Mesenchymal stem cell (in vitro differentiated cells and primary cell): ENCODE measurements around the gene DDN.

Source experiments
- DNase-seq: peaks from one replicate; pipeline ENCODE4 v3.0.0-alpha.2; 2013
- H2AFZ ChIP-seq: one replicate; pipeline ENCODE4 v1.6.1; 2013; ENCODE audit warnings: low read depth, mild to moderate bottlenecking, control low read depth, inconsistent platforms, low read length, moderate library complexity
- H2AK5ac ChIP-seq: 2 replicates; pipeline ENCODE4 v1.6.1; 2013; ENCODE audit warnings: low read length, moderate library complexity, mild to moderate bottlenecking, inconsistent platforms; ENCODE audit not compliant: severe bottlenecking
- H2BK120ac ChIP-seq: one replicate; pipeline ENCODE4 v1.6.1; 2013; ENCODE audit warnings: low read depth, mild to moderate bottlenecking, inconsistent platforms, low read length, moderate library complexity
- H2BK12ac ChIP-seq, 2 experiments: one replicate each; pipeline ENCODE4 v1.6.1; 2013; ENCODE audit warnings: inconsistent platforms in 2 of 2, low read length in 2 of 2, mild to moderate bottlenecking in 2 of 2, moderate library complexity in 2 of 2, control low read depth in 1 of 2
- H2BK15ac ChIP-seq: one replicate; pipeline ENCODE4 v1.6.1; 2013; ENCODE audit warnings: mild to moderate bottlenecking, low read depth, inconsistent platforms; ENCODE audit not compliant: poor library complexity, severe bottlenecking
- H2BK5ac ChIP-seq: 2 replicates; pipeline ENCODE4 v1.6.1; 2013; ENCODE audit warnings: low read depth, mild to moderate bottlenecking, low read length, control low read depth, inconsistent platforms; ENCODE audit not compliant: poor library complexity, severe bottlenecking
- H3K14ac ChIP-seq, 2 experiments: one replicate each; pipeline ENCODE4 v1.6.1; 2013; ENCODE audit warnings: inconsistent platforms in 2 of 2, low read length in 2 of 2, control low read depth in 1 of 2, mild to moderate bottlenecking in 1 of 2, moderate library complexity in 1 of 2
- H3K18ac ChIP-seq, 2 experiments: one replicate each; pipeline ENCODE4 v1.6.1; 2013; ENCODE audit warnings: inconsistent platforms in 2 of 2, low read length in 2 of 2, control low read depth in 1 of 2, low read depth in 1 of 2, mild to moderate bottlenecking in 1 of 2
- H3K23ac ChIP-seq, 2 experiments: one replicate each; pipeline ENCODE4 v1.6.1; 2013; ENCODE audit warnings: inconsistent platforms in 2 of 2, low read length in 2 of 2, mild to moderate bottlenecking in 2 of 2, moderate library complexity in 2 of 2, control low read depth in 1 of 2
- H3K27ac ChIP-seq: 2 replicates; pipeline ENCODE4 v1.5.1; 2013; ENCODE audit warnings: mild to moderate bottlenecking, moderate library complexity, low read length, control low read depth, inconsistent platforms; ENCODE audit not compliant: poor library complexity, severe bottlenecking
- H3K27me3 ChIP-seq, 2 experiments: 2 replicates each; pipeline versions ENCODE4 v1.6.1 to v1.7.0; 2013; ENCODE audit warnings: low read length in 2 of 2, mild to moderate bottlenecking in 2 of 2, moderate library complexity in 2 of 2, control low read depth in 1 of 2, inconsistent platforms in 1 of 2; ENCODE audit not compliant: control insufficient read depth in 1 of 2, insufficient read depth in 1 of 2
- H3K36me3 ChIP-seq, 2 experiments: 2 replicates each; pipeline versions ENCODE4 v1.6.1 to v1.7.0; 2013; ENCODE audit warnings: low read length in 2 of 2, control low read depth in 1 of 2, inconsistent platforms in 1 of 2, low read depth in 1 of 2, mild to moderate bottlenecking in 1 of 2; ENCODE audit not compliant: insufficient read depth in 2 of 2, control insufficient read depth in 1 of 2
- H3K4ac ChIP-seq, 2 experiments: one replicate each; pipeline ENCODE4 v1.6.1; 2013; ENCODE audit warnings: inconsistent platforms in 2 of 2, low read length in 2 of 2, mild to moderate bottlenecking in 2 of 2, moderate library complexity in 2 of 2, control low read depth in 1 of 2, low read depth in 1 of 2
- H3K4me1 ChIP-seq: 2 replicates; pipeline ENCODE4 v1.6.1; 2013; ENCODE audit warnings: low read depth, low read length, control low read depth; ENCODE audit not compliant: control insufficient read depth, insufficient read depth
- H3K4me2 ChIP-seq: 2 replicates; pipeline ENCODE4 v1.6.1; 2013; ENCODE audit warnings: low read length, mild to moderate bottlenecking, inconsistent platforms; ENCODE audit not compliant: poor library complexity, severe bottlenecking
- H3K4me3 ChIP-seq, 2 experiments: 2 replicates each; pipeline versions ENCODE4 v1.5.1 to v1.7.0; 2013; ENCODE audit warnings: low read length in 2 of 2, mild to moderate bottlenecking in 2 of 2, control low read depth in 1 of 2, low read depth in 1 of 2; ENCODE audit not compliant: insufficient read depth in 1 of 2
- H3K79me1 ChIP-seq: replicated peaks from 2 replicates; pipeline ENCODE4 v1.6.1; 2013; ENCODE audit warnings: mild to moderate bottlenecking, control low read depth, low read length, inconsistent platforms; ENCODE audit not compliant: poor library complexity, severe bottlenecking
- H3K9ac ChIP-seq: 2 replicates; pipeline ENCODE4 v1.7.0; 2013; ENCODE audit warnings: mild to moderate bottlenecking, low read length, moderate library complexity
- H3K9me3 ChIP-seq: 2 replicates; pipeline ENCODE4 v1.7.0; 2013; ENCODE audit warnings: mild to moderate bottlenecking, low read length; ENCODE audit not compliant: control insufficient read depth
- H4K8ac ChIP-seq: one replicate; pipeline ENCODE4 v1.6.1; 2013; ENCODE audit warnings: inconsistent platforms, mild to moderate bottlenecking, low read length, moderate library complexity
- H4K91ac ChIP-seq: one replicate; pipeline ENCODE4 v1.6.1; 2013; ENCODE audit warnings: mild to moderate bottlenecking, low read length, inconsistent platforms
- WGBS: methylation state at CpG from one replicate; pipeline ENCODE4 v1.1.7; 2013; ENCODE audit warnings: mixed read lengths; 5-methylcytosine and 5-hydroxymethylcytosine counted together

Gene DDN

GRCh38 chr12:49008943-49009342 is 9.8 kb upstream of the DDN start:
- Histone ChIP-seq H2AFZ (no peak overlapping the region), H3K4me2 (no peak overlapping the region), H3K36me3 (peaks cover 26 to 76% of the 10 kb centered on the region in 2 experiments), H2BK12ac (no peak overlapping the region), H2BK120ac (no peak overlapping the region), H3K18ac (no peak overlapping the region), H3K4me1 (no peaks in the 10 kb centered on the region), H3K27me3 (no peaks in the 10 kb centered on the region), H3K9ac (no peak overlapping the region), H3K79me1 (peaks cover 18% of the 10 kb centered on the region), H3K14ac (peak overlapping the region in 1 of 2 experiments; percentile 32), H4K8ac (no peak overlapping the region), H3K9me3 (no peaks in the 10 kb centered on the region), H3K4ac (no peak overlapping the region), H3K27ac (no peak overlapping the region), H2BK5ac (no peak overlapping the region), H4K91ac (no peak overlapping the region), H2AK5ac (no peak overlapping the region), H3K4me3 (no peak overlapping the region), H3K23ac (no peak overlapping the region), H2BK15ac (no peak overlapping the region)
- DNase-seq = no peak
- 80% methylated on average over 1 of the region's 1 CpG for WGBS

GRCh38 chr12:49000346-49000745 is 1.2 kb upstream of the DDN start:
- peak overlapping the region; percentile 1 for H3K4me2 ChIP-seq
- peaks cover 32% of the 10 kb centered on the region for H3K4me1 ChIP-seq
- no peak overlapping the region for H3K18ac ChIP-seq
- H2BK120ac ChIP-seq = no peak overlapping the region
- H3K14ac ChIP-seq = no peak overlapping the region
- H3K79me1 ChIP-seq = peaks cover 4% of the 10 kb centered on the region
- no peaks in the 10 kb centered on the region for H3K9me3 ChIP-seq
- H3K23ac ChIP-seq = no peak overlapping the region
- H2BK15ac ChIP-seq = no peak overlapping the region
- H4K91ac ChIP-seq = no peak overlapping the region
- H3K36me3 ChIP-seq = peaks cover 38 to 51% of the 10 kb centered on the region in 2 experiments
- no peak overlapping the region for H2AK5ac ChIP-seq
- H2AFZ ChIP-seq = no peak overlapping the region
- no peak overlapping the region for H4K8ac ChIP-seq
- no peak for DNase-seq
- no peak overlapping the region for H3K4me3 ChIP-seq
- H3K27ac ChIP-seq = no peak overlapping the region
- peaks cover 17 to 31% of the 10 kb centered on the region in 2 experiments for H3K27me3 ChIP-seq
- no peak overlapping the region for H2BK12ac ChIP-seq
- no peak overlapping the region for H3K4ac ChIP-seq
- 88% methylated on average over 1 of the region's 2 CpGs for WGBS
- peak overlapping the region; percentile 47 for H3K9ac ChIP-seq
- H2BK5ac ChIP-seq = no peak overlapping the region

GRCh38 chr12:48998497-48999353 is 450 bp downstream of the DDN start:
- peak; percentile 61 for DNase-seq
- H3K4ac ChIP-seq = no peak overlapping the region
- H3K9ac ChIP-seq = no peak overlapping the region
- peak overlapping the region; percentile 61 for H3K4me2 ChIP-seq
- H3K18ac ChIP-seq = peak overlapping the region in 1 of 2 experiments; percentile 54
- H4K8ac ChIP-seq = no peak overlapping the region
- H2BK15ac ChIP-seq = no peak overlapping the region
- H2BK5ac ChIP-seq = no peak overlapping the region
- no peak overlapping the region for H2AFZ ChIP-seq
- H3K79me1 ChIP-seq = no peaks in the 10 kb centered on the region
- 3% methylated on average over 24 of the region's 48 CpGs for WGBS
- H3K14ac ChIP-seq = no peak overlapping the region
- no peak overlapping the region for H3K27ac ChIP-seq
- H3K4me1 ChIP-seq = peaks cover 32% of the 10 kb centered on the region
- H3K36me3 ChIP-seq = peaks cover 28 to 35% of the 10 kb centered on the region in 2 experiments
- no peak overlapping the region for H2BK12ac ChIP-seq
- no peak overlapping the region for H4K91ac ChIP-seq
- no peaks in the 10 kb centered on the region for H3K9me3 ChIP-seq
- H3K23ac ChIP-seq = no peak overlapping the region
- no peak overlapping the region for H2AK5ac ChIP-seq
- peak overlapping the region; percentile 30 to 62 for H3K4me3 ChIP-seq
- no peak overlapping the region for H2BK120ac ChIP-seq
- H3K27me3 ChIP-seq = peaks cover 32 to 44% of the 10 kb centered on the region in 2 experiments

GRCh38 chr12:48997719-48998496 is 1.3 kb downstream of the DDN start:
- peak overlapping the region; percentile 61 for H3K4me2 ChIP-seq
- H3K4me1 ChIP-seq = peaks cover 32% of the 10 kb centered on the region
- 4% methylated on average over 50 of the region's 57 CpGs for WGBS
- no peak overlapping the region for H2AK5ac ChIP-seq
- peak overlapping the region; percentile 77 for H2BK15ac ChIP-seq
- peak; percentile 29 for DNase-seq
- no peak overlapping the region for H2BK120ac ChIP-seq
- H3K9me3 ChIP-seq = no peaks in the 10 kb centered on the region
- no peak overlapping the region for H3K18ac ChIP-seq
- H3K14ac ChIP-seq = no peak overlapping the region
- no peaks in the 10 kb centered on the region for H3K79me1 ChIP-seq
- no peak overlapping the region for H2BK12ac ChIP-seq
- no peak overlapping the region for H3K4ac ChIP-seq
- H3K23ac ChIP-seq = no peak overlapping the region
- H3K9ac ChIP-seq = no peak overlapping the region
- peaks cover 20 to 27% of the 10 kb centered on the region in 2 experiments for H3K36me3 ChIP-seq
- H2BK5ac ChIP-seq = no peak overlapping the region
- no peak overlapping the region for H3K27ac ChIP-seq
- H2AFZ ChIP-seq = no peak overlapping the region
- H3K4me3 ChIP-seq = peak overlapping the region; percentile 30 to 62
- peaks cover 40 to 51% of the 10 kb centered on the region in 2 experiments for H3K27me3 ChIP-seq
- no peak overlapping the region for H4K8ac ChIP-seq
- H4K91ac ChIP-seq = no peak overlapping the region
